MM.1S (cell line): ENCODE data around the gene FRYL.

Experiments
- CTCF ChIP-seq: fragments of 300-600 bp; sonication (generic); IDR thresholded peaks from 2 replicates; pipeline ENCODE4 v1.5.1; 2016; ENCODE audit warnings: antibody characterized with exemption, low read length, mixed read lengths
- EZH2 ChIP-seq: fragments of 300-600 bp; sonication (generic); optimal IDR thresholded peaks from 2 replicates; pipeline ENCODE3; 2017; ENCODE audit warnings: low read depth, mild to moderate bottlenecking, antibody characterized with exemption, low read length, mixed read lengths
- EZH2phosphoT487 ChIP-seq: fragments of 300-600 bp; sonication (generic); IDR thresholded peaks from 2 replicates; pipeline ENCODE4 v1.6.1; 2018; ENCODE audit warnings: antibody characterized with exemption, low read length

GRCh38 chr4:48786549-48786948 is 6.5 kb upstream of the FRYL start:
- TF ChIP-seq EZH2phosphoT487 (no peak), CTCF (no peak), EZH2 (no peak)
